Astrocyte (in vitro differentiated cells and primary cell): Measurements from ENCODE around the gene HSPA1B. TPM values are rescaled to one million over a fixed set of nuclear protein-coding genes. Genes with fewer than 3 reads are reported as not detected.
"Not testable (repeated sequence)": the region's sequence is repeated elsewhere in the genome, so short reads cannot be mapped to it uniquely, and the experiment has no call there.

Experiments
- DNase-seq: peaks from one replicate; pipeline ENCODE4 v3.0.0-alpha.2; 2010; ENCODE audit warnings: low read depth
- FAIRE-seq: peaks from 2 replicates; lab custom pipeline; 2011; peaks lifted over from hg19 to GRCh38; lab: Jason Lieb, UNC
- H2AFZ ChIP-seq: 2 replicates; pipeline ENCODE4 v1.6.0; 2012; ENCODE audit warnings: low read depth, low read length, inconsistent platforms
- H3K27ac ChIP-seq: 2 replicates; pipeline ENCODE4 v1.5.1; 2011; ENCODE audit warnings: low read depth, low read length, inconsistent platforms
- H3K27me3 ChIP-seq: 2 replicates; pipeline ENCODE4 v1.6.0; 2011; ENCODE audit warnings: low read length, inconsistent platforms; ENCODE audit not compliant: insufficient read depth
- H3K36me3 ChIP-seq: 2 replicates; pipeline ENCODE4 v1.5.1; 2011; ENCODE audit warnings: low read length, inconsistent platforms; ENCODE audit not compliant: insufficient read depth
- H3K4me1 ChIP-seq: 2 replicates; pipeline ENCODE4 v1.5.1; 2011; ENCODE audit warnings: low read length, inconsistent platforms; ENCODE audit not compliant: insufficient read depth
- H3K4me2 ChIP-seq: 2 replicates; pipeline ENCODE4 v1.6.0; 2012; ENCODE audit warnings: low read length, inconsistent platforms
- H3K4me3 ChIP-seq: 2 replicates; pipeline ENCODE4 v1.5.1; 2011; ENCODE audit warnings: low read depth, mild to moderate bottlenecking, low read length, inconsistent platforms; ENCODE audit not compliant: insufficient read depth
- H3K79me2 ChIP-seq: 2 replicates; pipeline ENCODE4 v1.6.0; 2012; ENCODE audit warnings: mild to moderate bottlenecking, low read length, inconsistent platforms; ENCODE audit not compliant: insufficient read depth
- H3K9ac ChIP-seq: 2 replicates; pipeline ENCODE4 v1.6.0; 2012; ENCODE audit warnings: mild to moderate bottlenecking, low read length, inconsistent platforms
- H3K9me3 ChIP-seq: 2 replicates; pipeline ENCODE4 v1.5.1; 2012; ENCODE audit warnings: low read depth, mild to moderate bottlenecking, low read length, inconsistent platforms; ENCODE audit not compliant: insufficient read depth
- H4K20me1 ChIP-seq: 2 replicates; pipeline ENCODE4 v1.6.0; 2012; ENCODE audit warnings: low read length, inconsistent platforms; ENCODE audit not compliant: insufficient read depth
- H3K27ac Mint-ChIP-seq: one replicate; pipeline ENCODE4 v1.8.0; 2021; ENCODE audit warnings: mild to moderate bottlenecking, mixed read lengths; ENCODE audit not compliant: unreplicated experiment
- H3K27me3 Mint-ChIP-seq: one replicate; pipeline ENCODE4 v1.8.0; 2021; ENCODE audit warnings: low read depth, mixed read lengths; ENCODE audit not compliant: unreplicated experiment
- H3K36me3 Mint-ChIP-seq: one replicate; pipeline ENCODE4 v1.8.0; 2021; ENCODE audit warnings: low read depth, mixed read lengths; ENCODE audit not compliant: unreplicated experiment
- H3K4me1 Mint-ChIP-seq: one replicate; pipeline ENCODE4 v1.8.0; 2021; ENCODE audit warnings: low read depth, mixed read lengths; ENCODE audit not compliant: unreplicated experiment
- H3K4me3 Mint-ChIP-seq: one replicate; pipeline ENCODE4 v1.8.0; 2021; ENCODE audit warnings: mild to moderate bottlenecking, moderate library complexity, mixed read lengths; ENCODE audit not compliant: unreplicated experiment
- H3K9me3 Mint-ChIP-seq: one replicate; pipeline ENCODE4 v1.8.0; 2021; ENCODE audit warnings: mild to moderate bottlenecking, mixed read lengths; ENCODE audit not compliant: unreplicated experiment
- CTCF ChIP-seq: IDR thresholded peaks from 2 replicates; pipeline ENCODE4 v1.5.1; 2011; ENCODE audit warnings: low read depth, mild to moderate bottlenecking, inconsistent platforms, low read length, moderate library complexity; ENCODE audit not compliant: insufficient read depth
- EZH2 ChIP-seq: IDR thresholded peaks from 2 replicates; pipeline ENCODE4 v1.6.1; 2012; ENCODE audit warnings: mild to moderate bottlenecking, low read length, inconsistent platforms; ENCODE audit not compliant: insufficient read depth
- total RNA-seq: library from RNA; stranded (reverse); gene quantifications from 2 replicates; pipeline ENCODE4 v1.2.1, GENCODE V29; 2021

The HSPA1B gene
- total RNA-seq, 1 donor from 2014 or later, result 77.2 TPM

- H3K27ac Mint-ChIP-seq, result peak overlapping the region; percentile 100
- Histone ChIP-seq H3K27ac (peak overlapping the region; percentile 75), H3K9ac (peak overlapping the region; percentile 89), H3K27me3 (no peaks in the 10 kb centered on the region), H3K4me1 (peaks cover 13% of the 10 kb centered on the region), H3K9me3 (no peaks in the 10 kb centered on the region), H3K79me2 (peaks cover 19% of the 10 kb centered on the region), H3K4me2 (peak overlapping the region; percentile 95), H4K20me1 (peaks cover 16% of the 10 kb centered on the region), H2AFZ (peak overlapping the region; percentile 62), H3K36me3 (no peaks in the 10 kb centered on the region), H3K4me3 (peak overlapping the region; percentile 66)
- H3K36me3 Mint-ChIP-seq, result peaks cover 3% of the 10 kb centered on the region
- peaks cover 17% of the 10 kb centered on the region for H3K4me1 Mint-ChIP-seq
- H3K9me3 Mint-ChIP-seq, result no peaks in the 10 kb centered on the region
- FAIRE-seq (no peak), DNase-seq (no peak)
- H3K4me3 Mint-ChIP-seq, result peak overlapping the region; percentile 94
- TF ChIP-seq EZH2 (no peak), CTCF (no peak)
- H3K27me3 Mint-ChIP-seq, result no peaks in the 10 kb centered on the region
These were observed 6.1 kb upstream of the HSPA1B start for GRCh38 chr6:31821301-31822035.

GRCh38 chr6:31822036-31822821, 5.3 kb upstream of the HSPA1B start:
- Histone ChIP-seq H3K4me1 (peaks cover 17% of the 10 kb centered on the region), H3K4me3 (peak overlapping the region; percentile 66), H2AFZ (peak overlapping the region; percentile 71), H4K20me1 (peaks cover 16% of the 10 kb centered on the region), H3K36me3 (no peaks in the 10 kb centered on the region), H3K9me3 (no peaks in the 10 kb centered on the region), H3K27ac (peak overlapping the region; percentile 75), H3K9ac (peak overlapping the region; percentile 89), H3K79me2 (peaks cover 18% of the 10 kb centered on the region), H3K27me3 (no peaks in the 10 kb centered on the region), H3K4me2 (peak overlapping the region; percentile 95)
- H3K27ac Mint-ChIP-seq, result peak overlapping the region; percentile 100
- DNase-seq (peak; percentile 60), FAIRE-seq (no peak)
- TF ChIP-seq CTCF (no peak), EZH2 (no peak)
- H3K9me3 Mint-ChIP-seq, result no peaks in the 10 kb centered on the region
- no peaks in the 10 kb centered on the region for H3K27me3 Mint-ChIP-seq
- peaks cover 3% of the 10 kb centered on the region for H3K36me3 Mint-ChIP-seq
- peaks cover 21% of the 10 kb centered on the region for H3K4me1 Mint-ChIP-seq
- H3K4me3 Mint-ChIP-seq, result peak overlapping the region; percentile 94

DNA sequence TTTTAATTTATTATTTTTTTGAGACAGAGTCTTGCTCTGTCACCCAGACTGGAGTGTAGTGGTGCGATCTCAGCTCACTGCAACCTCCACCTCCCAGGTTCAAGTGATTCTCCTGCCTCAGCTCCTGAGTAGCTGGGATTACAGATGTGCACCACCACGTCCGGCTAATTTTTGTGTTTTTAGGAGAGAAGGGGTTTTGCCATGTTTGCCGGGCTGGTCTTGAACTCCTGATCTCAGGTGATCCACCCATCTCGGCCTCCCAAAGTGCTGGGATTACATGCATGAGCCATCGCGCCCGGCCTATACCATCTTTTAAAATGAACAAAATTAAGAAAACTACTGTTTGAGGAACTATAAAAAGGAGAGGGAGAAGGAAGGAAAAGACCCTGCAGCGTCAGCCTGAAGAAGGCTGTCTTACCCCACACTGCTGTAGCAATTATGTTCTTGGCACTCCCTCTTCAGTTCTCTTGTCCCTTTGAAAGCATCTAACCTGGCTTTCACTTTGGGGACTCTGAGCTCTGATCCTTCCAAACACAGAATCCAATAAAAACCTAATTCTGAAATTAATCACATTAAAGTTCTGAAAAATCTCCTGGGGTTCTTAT, 3.8 kb upstream of the HSPA1B start:
- H3K9me3 ChIP-seq, H4K20me1 ChIP-seq, H3K36me3 Mint-ChIP-seq, H3K27me3 Mint-ChIP-seq, H3K27ac ChIP-seq, H3K4me2 ChIP-seq, FAIRE-seq, H3K4me3 ChIP-seq, H3K9ac ChIP-seq, H3K79me2 ChIP-seq, DNase-seq, H3K27me3 ChIP-seq, H3K36me3 ChIP-seq, H3K9me3 Mint-ChIP-seq, H2AFZ ChIP-seq: not testable (repeated sequence)
- H3K4me1 ChIP-seq, result peaks cover 17% of the 10 kb centered on the region
- Mint-ChIP-seq H3K4me1 (peaks cover 17% of the 10 kb centered on the region), H3K27ac (peak overlapping the region; percentile 34), H3K4me3 (peak overlapping the region; percentile 57)
